IgD-negative memory B cell (primary cell): ENCODE measurements around the gene EIF5A. TPM values are rescaled to one million over a fixed set of nuclear protein-coding genes. Genes with fewer than 3 reads are reported as not detected.

Source experiments
- H3K27ac Mint-ChIP-seq, 3 donors: one replicate each; pipeline ENCODE4 v1.8.0; 2020 to 2022; ENCODE audit warnings: mild to moderate bottlenecking in 3 of 3, mixed read lengths in 3 of 3, moderate library complexity in 1 of 3
- H3K27me3 Mint-ChIP-seq: one replicate; pipeline ENCODE4 v1.8.0; 2021; ENCODE audit warnings: mixed read lengths
- H3K36me3 Mint-ChIP-seq: one replicate; pipeline ENCODE4 v1.8.0; 2020; ENCODE audit warnings: mild to moderate bottlenecking, mixed read lengths
- H3K4me1 Mint-ChIP-seq, 3 donors: one replicate each; pipeline ENCODE4 v1.8.0; 2020 to 2022; ENCODE audit warnings: mixed read lengths in 3 of 3, mild to moderate bottlenecking in 1 of 3
- H3K4me3 Mint-ChIP-seq, 4 donors: one replicate each; pipeline ENCODE4 v1.8.0; 2020 to 2022; ENCODE audit warnings: mild to moderate bottlenecking in 4 of 4, mixed read lengths in 4 of 4, moderate library complexity in 3 of 4
- H3K9me3 Mint-ChIP-seq, 3 donors: one replicate each; pipeline ENCODE4 v1.8.0; 2020 to 2021; ENCODE audit warnings: mixed read lengths in 3 of 3, mild to moderate bottlenecking in 1 of 3
- polyA plus RNA-seq: library from polyadenylated mRNA; unstranded; fragments of 300-500 nt; fragmentation: Illumina TruSeq; gene quantifications from one replicate; pipeline ENCODE4 v1.2.3, GENCODE V29; 2021

The EIF5A gene
- polyA plus RNA-seq, 1 donor from 2014 or later, result 221 TPM

DNA sequence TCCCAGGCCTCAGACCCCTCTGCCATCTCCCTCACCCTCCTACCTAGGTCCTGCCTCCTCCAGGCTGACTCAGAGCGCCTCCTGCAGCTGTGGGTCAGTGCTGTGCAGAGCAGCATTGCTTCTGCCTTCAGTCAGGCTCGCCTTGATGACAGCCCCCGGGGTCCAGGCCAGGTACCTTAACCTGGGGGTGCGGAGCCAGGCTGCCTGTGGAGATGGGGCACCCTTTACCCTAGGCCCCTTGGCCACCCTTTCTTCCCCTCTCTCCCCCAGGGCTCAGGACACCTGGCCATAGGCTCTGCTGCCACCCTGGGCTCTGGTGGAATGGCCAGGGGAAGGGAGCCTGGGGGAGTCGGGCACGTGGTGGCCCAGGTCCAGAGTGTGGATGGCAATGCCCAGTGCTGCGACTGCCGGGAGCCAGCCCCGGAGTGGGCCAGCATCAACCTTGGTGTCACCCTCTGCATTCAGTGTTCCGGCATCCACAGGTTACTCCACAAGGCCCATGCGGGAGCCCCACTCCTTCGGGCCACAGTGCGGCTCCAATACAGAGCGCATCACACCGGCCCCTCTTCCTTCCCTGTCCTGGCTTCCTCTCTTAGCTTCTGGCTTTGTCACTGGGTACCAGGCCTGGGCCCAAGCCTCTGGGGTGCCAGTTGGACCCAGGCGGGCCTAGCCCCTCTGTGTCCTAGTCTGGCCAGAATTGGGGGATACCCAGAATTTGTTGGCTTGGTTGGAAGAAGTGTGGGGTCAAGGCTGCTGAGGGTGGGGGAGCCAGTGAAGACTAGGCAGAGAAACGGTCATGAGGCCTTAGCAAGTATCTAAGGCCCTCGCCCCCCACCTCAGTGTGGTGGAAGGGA is 39.6 kb downstream of the EIF5A start:
- no peak overlapping the region for H3K27ac Mint-ChIP-seq
- H3K4me1 Mint-ChIP-seq, result peaks cover 7 to 15% (median 10%) of the 10 kb centered on the region in 3 donors
- H3K27me3 Mint-ChIP-seq, result no peaks in the 10 kb centered on the region
- no peaks in the 10 kb centered on the region for H3K36me3 Mint-ChIP-seq
- no peaks in the 10 kb centered on the region for H3K9me3 Mint-ChIP-seq
- H3K4me3 Mint-ChIP-seq, result no peak overlapping the region

GRCh38 chr17:7347630-7348477 is 40.4 kb downstream of the EIF5A start:
- Mint-ChIP-seq H3K27ac (peak overlapping the region in 1 of 3 donors; percentile 16), H3K27me3 (no peaks in the 10 kb centered on the region), H3K4me1 (peaks cover 13 to 15% (median 15%) of the 10 kb centered on the region in 3 donors), H3K36me3 (no peaks in the 10 kb centered on the region), H3K4me3 (no peak overlapping the region), H3K9me3 (no peaks in the 10 kb centered on the region)

GRCh38 chr17:7348478-7349242 is 41.2 kb downstream of the EIF5A start:
- peak overlapping the region in 2 of 4 donors; percentile 38 to 88 for H3K4me3 Mint-ChIP-seq
- H3K4me1 Mint-ChIP-seq, result peaks cover 15 to 20% (median 15%) of the 10 kb centered on the region in 3 donors
- H3K27me3 Mint-ChIP-seq, result no peaks in the 10 kb centered on the region
- peak overlapping the region; percentile 57 to 99 (median 63) for H3K27ac Mint-ChIP-seq
- H3K36me3 Mint-ChIP-seq, result no peaks in the 10 kb centered on the region
- no peaks in the 10 kb centered on the region for H3K9me3 Mint-ChIP-seq

GRCh38 chr17:7351665-7352502 is 44.5 kb downstream of the EIF5A start, which contains the start of gene KCTD11:
KCTD11 (plus strand) TSS chr17:7352162.
- Mint-ChIP-seq H3K9me3 (no peaks in the 10 kb centered on the region), H3K4me1 (peaks cover 9 to 23% (median 21%) of the 10 kb centered on the region in 3 donors), H3K27me3 (no peaks in the 10 kb centered on the region), H3K36me3 (no peaks in the 10 kb centered on the region), H3K4me3 (peak within 1 kb of the TSS; percentile 87 to 96 (median 90)), H3K27ac (peak within 1 kb of the TSS; percentile 82 to 99 (median 97))

GRCh38 chr17:7352503-7352889 is 45.1 kb downstream of the EIF5A start:
- Mint-ChIP-seq H3K27me3 (no peaks in the 10 kb centered on the region), H3K9me3 (no peaks in the 10 kb centered on the region), H3K4me1 (peaks cover 9 to 23% (median 21%) of the 10 kb centered on the region in 3 donors), H3K36me3 (no peaks in the 10 kb centered on the region), H3K27ac (peak overlapping the region; percentile 82 to 97 (median 85)), H3K4me3 (peak overlapping the region; percentile 87 to 96 (median 90))

DNA sequence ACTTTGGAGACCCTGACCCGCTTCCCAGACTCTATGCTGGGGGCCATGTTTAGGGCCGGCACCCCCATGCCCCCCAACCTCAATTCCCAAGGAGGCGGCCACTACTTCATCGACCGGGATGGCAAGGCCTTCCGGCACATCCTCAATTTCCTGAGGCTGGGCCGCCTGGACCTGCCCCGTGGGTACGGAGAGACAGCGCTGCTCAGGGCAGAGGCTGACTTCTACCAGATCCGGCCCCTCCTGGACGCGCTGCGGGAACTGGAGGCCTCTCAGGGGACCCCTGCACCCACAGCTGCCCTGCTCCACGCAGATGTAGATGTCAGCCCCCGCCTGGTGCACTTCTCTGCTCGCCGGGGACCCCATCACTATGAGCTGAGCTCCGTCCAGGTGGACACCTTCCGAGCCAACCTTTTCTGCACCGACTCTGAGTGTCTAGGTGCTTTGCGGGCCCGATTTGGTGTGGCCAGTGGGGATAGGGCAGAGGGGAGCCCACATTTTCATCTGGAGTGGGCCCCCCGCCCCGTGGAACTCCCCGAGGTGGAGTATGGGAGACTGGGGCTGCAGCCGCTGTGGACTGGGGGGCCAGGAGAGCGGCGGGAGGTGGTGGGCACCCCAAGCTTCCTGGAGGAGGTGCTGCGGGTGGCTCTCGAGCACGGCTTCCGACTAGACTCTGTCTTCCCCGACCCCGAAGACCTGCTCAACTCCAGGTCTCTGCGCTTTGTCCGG is 45.6 kb downstream of the EIF5A start:
- H3K9me3 Mint-ChIP-seq, result no peaks in the 10 kb centered on the region
- H3K27ac Mint-ChIP-seq, result peak overlapping the region; percentile 82 to 97 (median 85)
- H3K27me3 Mint-ChIP-seq, result no peaks in the 10 kb centered on the region
- peaks cover 9 to 23% (median 21%) of the 10 kb centered on the region in 3 donors for H3K4me1 Mint-ChIP-seq
- peak overlapping the region; percentile 87 to 96 (median 90) for H3K4me3 Mint-ChIP-seq
- no peaks in the 10 kb centered on the region for H3K36me3 Mint-ChIP-seq

GRCh38 chr17:7354262-7354843 is 46.9 kb downstream of the EIF5A start:
- Mint-ChIP-seq H3K9me3 (no peaks in the 10 kb centered on the region), H3K36me3 (no peaks in the 10 kb centered on the region), H3K27ac (peak overlapping the region in 1 of 3 donors; percentile 73), H3K4me3 (peak overlapping the region in 2 of 4 donors; percentile 12 to 65), H3K4me1 (peaks cover 9 to 23% (median 21%) of the 10 kb centered on the region in 3 donors), H3K27me3 (no peaks in the 10 kb centered on the region)

DNA sequence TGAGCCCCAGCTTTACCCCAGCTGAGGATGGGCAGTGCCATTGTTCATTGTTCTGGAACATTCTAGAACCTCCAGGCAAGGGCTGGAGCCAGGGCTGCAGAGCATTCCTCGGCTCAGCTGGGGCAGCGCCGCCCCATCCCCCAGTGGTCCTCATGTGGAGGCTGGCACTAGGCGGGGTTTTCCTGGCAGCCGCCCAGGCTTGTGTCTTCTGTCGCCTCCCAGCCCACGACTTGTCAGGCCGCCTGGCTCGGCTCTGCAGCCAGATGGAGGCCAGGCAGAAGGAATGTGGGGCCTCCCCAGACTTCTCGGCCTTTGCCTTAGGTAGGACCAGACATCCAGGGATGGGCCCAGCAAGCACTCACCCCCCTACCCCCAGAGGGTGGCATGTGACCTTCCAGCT is 47.6 kb downstream of the EIF5A start, which contains the start of gene TMEM95:
Gene TMEM95 (plus strand): TSS at position 104 of the 400 bp plus-strand sequence. CDS start 49 bp downstream, at position 153.
- H3K9me3 Mint-ChIP-seq, result no peaks in the 10 kb centered on the region
- peak within 1 kb of the TSS in 1 of 3 donors; percentile 85 for H3K27ac Mint-ChIP-seq
- no peaks in the 10 kb centered on the region for H3K27me3 Mint-ChIP-seq
- H3K4me3 Mint-ChIP-seq, result peak within 1 kb of the TSS in 3 of 4 donors; percentile 12 to 88 (median 38)
- no peaks in the 10 kb centered on the region for H3K36me3 Mint-ChIP-seq
- H3K4me1 Mint-ChIP-seq, result peaks cover 5 to 19% (median 16%) of the 10 kb centered on the region in 3 donors

DNA sequence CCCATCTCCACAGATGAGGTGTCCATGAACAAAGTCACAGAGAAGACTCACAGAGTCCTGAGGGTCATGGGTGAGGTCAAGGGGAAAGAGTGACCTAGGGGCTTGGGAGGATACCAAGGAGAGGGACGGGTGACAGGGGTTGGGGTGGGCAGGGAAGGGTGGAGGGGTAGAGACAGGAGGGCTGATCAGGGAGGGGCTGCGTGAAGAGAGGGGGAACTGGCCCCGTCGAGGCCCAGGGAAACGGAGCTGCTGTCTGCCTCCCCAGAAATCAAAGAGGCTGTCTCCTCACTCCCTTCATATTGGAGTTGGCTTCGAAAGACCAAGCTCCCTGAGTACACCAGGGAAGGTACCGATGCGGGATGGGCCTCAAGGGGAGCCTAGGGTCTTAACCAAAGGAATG is 48.1 kb downstream of the EIF5A start:
- Mint-ChIP-seq H3K9me3 (no peaks in the 10 kb centered on the region), H3K36me3 (no peaks in the 10 kb centered on the region), H3K27me3 (no peaks in the 10 kb centered on the region), H3K4me1 (peaks cover 0 to 16% (median 16%) of the 10 kb centered on the region in 3 donors), H3K4me3 (peak overlapping the region in 2 of 4 donors; percentile 8 to 40), H3K27ac (no peak overlapping the region)

DNA sequence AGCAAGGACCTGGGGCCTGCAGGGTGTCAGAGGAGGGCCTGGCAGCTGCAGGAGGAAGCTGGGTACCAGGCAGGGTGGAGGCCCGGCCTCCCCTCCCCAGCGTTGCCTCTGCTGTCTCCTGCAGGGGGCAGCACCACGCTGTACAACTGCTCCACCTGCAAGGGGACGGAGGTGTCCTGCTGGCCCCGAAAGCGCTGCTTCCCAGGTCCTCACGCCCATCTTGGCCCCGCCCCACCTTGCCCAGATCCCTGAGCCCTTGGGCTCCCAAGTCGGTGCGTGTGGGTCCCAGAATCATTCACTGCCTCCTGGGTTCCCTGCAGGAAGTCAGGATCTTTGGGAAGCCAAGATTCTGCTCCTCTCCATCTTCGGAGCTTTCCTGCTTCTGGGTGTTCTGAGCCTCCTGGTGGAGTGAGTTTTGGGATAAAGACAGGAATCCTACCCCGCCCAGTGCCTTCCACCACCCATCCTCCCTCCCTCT is 48.7 kb downstream of the EIF5A start:
- Mint-ChIP-seq H3K9me3 (no peaks in the 10 kb centered on the region), H3K4me3 (peak overlapping the region in 2 of 4 donors; percentile 38 to 40), H3K27ac (no peak overlapping the region), H3K27me3 (no peaks in the 10 kb centered on the region), H3K4me1 (peaks cover 0 to 16% (median 16%) of the 10 kb centered on the region in 3 donors), H3K36me3 (no peaks in the 10 kb centered on the region)

- Mint-ChIP-seq H3K27ac (peak overlapping the region in 1 of 3 donors; percentile 48), H3K27me3 (no peaks in the 10 kb centered on the region), H3K4me1 (peaks cover 0 to 14% (median 13%) of the 10 kb centered on the region in 3 donors), H3K36me3 (no peaks in the 10 kb centered on the region), H3K9me3 (no peaks in the 10 kb centered on the region), H3K4me3 (peak overlapping the region in 1 of 4 donors; percentile 26)
Measured at GRCh38 chr17:7356756-7357155, 49.3 kb downstream of the EIF5A start.

- Mint-ChIP-seq H3K4me1 (peaks cover 0 to 13% (median 12%) of the 10 kb centered on the region in 3 donors), H3K27ac (no peak overlapping the region), H3K36me3 (no peaks in the 10 kb centered on the region), H3K9me3 (no peaks in the 10 kb centered on the region), H3K27me3 (no peaks in the 10 kb centered on the region), H3K4me3 (no peak overlapping the region)
Measured at GRCh38 chr17:7357381-7357780, 50.0 kb downstream of the EIF5A start.

- Mint-ChIP-seq H3K36me3 (no peaks in the 10 kb centered on the region), H3K27me3 (peaks cover 2% of the 10 kb centered on the region), H3K27ac (no peak overlapping the region)
Measured at GRCh38 chr17:7361906-7362305, 54.5 kb downstream of the EIF5A start.

More at GRCh38 chr17:7361906-7362305, 54.5 kb downstream of the EIF5A start:
- Mint-ChIP-seq H3K4me1 (no peaks in the 10 kb centered on the region), H3K4me3 (no peak overlapping the region), H3K9me3 (no peaks in the 10 kb centered on the region)
